Ishikawa (cell line): Measurements from ENCODE around the gene SLC44A2.

ENCODE experiments used
- CEBPB ChIP-seq: IDR thresholded peaks from 2 replicates; pipeline ENCODE4 v1.6.1; 2012
- EGR1 ChIP-seq: IDR thresholded peaks from 2 replicates; pipeline ENCODE4 v1.6.1; 2012
- EP300 ChIP-seq: IDR thresholded peaks from 2 replicates; pipeline ENCODE4 v1.6.1; 2012; ENCODE audit warnings: borderline replicate concordance
- RAD21 ChIP-seq: IDR thresholded peaks from 2 replicates; pipeline ENCODE4 v1.6.1; 2012; ENCODE audit warnings: low read depth
- TCF12 ChIP-seq: IDR thresholded peaks from 2 replicates; pipeline ENCODE4 v1.6.1; 2012; ENCODE audit warnings: low read depth
- TF ChIP-seq, protein P1 (sequence below): IDR thresholded peaks from 2 replicates; pipeline ENCODE4 v1.6.1; 2012

DNA sequence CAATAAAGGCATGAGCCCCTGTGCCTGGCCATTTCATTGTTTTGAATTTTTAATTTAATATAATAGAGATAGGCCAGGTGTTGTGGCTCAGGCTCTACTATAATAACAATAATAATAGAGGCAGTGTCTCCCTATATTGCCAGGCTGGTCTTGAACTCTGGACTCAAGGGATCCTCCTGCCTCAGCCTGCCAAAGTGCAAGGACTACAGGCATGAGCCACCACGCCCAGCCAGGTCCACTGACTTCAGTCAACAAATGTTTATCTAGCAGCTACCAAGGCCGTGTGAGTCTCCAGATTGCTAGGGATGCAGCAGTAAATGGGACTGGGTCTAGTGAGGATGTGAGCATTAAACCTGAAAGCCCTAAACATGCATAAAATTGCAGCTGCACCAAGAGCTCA, 15.0 kb downstream of the SLC44A2 start:
- TF ChIP-seq, protein P1, sequence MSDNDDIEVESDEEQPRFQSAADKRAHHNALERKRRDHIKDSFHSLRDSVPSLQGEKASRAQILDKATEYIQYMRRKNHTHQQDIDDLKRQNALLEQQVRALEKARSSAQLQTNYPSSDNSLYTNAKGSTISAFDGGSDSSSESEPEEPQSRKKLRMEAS, result no peak
- no peak for TF ChIP-seq TCF12
- no peak for TF ChIP-seq CEBPB
- TF ChIP-seq EP300, result no peak
- TF ChIP-seq EGR1, result no peak
- TF ChIP-seq RAD21, result no peak
